HT-29 (cell line): Measurements from ENCODE around the gene CFI. TPM values are rescaled to one million over a fixed set of nuclear protein-coding genes. Genes with fewer than 3 reads are reported as not detected.

Experiments used
- DNase-seq: peaks from one replicate; pipeline ENCODE4 v3.0.0-alpha.2; 2015; ENCODE audit warnings: low spot score
- total RNA-seq: library from RNA; depleted of rRNA; stranded (reverse); fragments of >200 nt; shearing (Covaris generic); gene quantifications from 2 replicates; pipeline ENCODE4 v1.2.3, GENCODE V29; 2014

The CFI gene
- total RNA-seq, 1 experiment from 2014 or later, result 0.20 TPM

DNA sequence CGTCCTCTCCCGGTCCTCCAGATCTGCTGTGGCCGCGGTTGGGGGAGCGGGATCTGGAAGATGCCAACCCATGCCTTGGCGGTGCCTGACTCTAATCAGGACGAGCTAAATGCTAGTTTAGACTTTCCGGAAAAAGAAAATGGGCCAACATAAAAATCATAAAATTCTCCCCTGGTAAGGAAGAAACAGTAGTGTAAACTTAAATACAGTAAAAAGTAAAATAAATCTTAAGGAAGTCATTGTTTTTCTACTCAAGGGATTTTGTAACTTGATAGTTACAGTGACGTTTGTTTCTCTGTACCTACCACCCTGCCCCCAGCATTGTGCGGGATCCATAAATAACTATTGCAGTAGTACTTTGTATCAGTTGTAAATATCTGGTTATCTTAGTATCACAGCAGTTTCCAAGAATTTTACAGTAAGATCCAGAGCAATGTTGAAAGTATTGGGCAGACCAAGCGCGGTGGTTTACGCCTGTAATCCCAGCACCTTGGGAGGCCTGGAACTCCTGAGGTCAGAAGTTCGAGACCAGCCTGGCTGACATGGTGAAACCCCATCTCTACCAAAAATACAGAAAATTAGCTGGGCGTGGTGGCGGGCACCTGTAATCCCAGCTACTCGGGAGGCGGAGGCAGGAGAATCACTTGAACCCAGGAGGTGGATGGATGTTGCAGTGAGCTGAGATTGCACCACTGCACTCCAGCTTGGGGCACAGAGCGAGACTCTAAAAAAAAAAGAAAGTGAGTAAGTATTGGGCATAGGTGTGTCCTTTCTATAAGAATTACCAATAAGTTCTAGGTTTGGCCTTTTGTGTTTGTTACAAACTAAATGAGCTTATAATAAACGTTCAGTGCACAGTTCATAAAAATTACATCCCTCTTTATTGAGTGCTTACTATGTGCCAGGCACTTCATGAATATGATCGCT, 70.9 kb downstream of the CFI start:
- DNase-seq, result no peak

DNA sequence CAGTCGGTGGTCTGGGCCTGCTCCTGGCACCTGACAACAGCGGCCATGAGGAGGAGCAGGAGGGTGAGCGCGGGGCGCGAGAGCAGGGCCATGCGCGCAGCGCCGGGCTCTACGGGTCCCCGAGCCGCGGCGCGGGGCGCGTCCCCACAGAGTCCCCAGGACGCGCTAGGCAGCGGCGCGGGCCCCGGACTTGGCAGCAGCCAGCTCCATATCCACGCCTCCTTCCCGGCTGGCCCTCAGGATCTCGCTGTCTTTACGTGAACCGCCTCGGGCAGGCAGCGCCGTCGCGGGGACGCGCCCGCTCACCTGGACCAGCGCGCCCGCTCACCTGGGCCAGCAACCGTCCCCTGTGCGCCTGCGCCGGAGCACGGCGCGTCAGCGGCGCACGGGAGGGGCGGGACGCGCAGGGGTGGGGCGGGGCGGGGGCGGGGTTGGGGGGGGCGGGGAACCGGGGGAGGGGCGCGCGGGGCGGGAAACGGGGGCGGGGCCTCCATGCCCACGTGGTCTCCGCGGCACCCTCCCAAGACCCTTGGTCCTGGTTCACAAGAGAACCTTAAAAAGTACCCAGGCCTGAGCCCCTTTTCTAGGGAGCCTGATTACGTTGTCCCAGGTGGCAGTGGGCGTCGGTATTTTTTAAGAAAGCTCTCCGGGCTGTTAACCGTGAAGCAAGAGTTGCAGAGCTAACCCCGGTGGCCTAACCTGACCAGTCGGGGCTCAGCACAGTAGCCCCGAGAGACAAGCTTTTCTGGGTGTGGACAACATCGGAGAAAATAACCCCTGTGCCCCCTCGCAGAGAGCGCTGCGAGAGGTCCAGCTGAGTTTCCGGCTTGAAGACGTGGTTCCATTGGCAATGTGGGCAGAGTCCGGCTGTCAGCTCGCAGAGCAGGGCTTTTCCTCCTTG, 71.8 kb downstream of the CFI start, which contains the start of gene PLA2G12A:
PLA2G12A (minus strand) TSS at position 353 of the 901 bp plus-strand sequence; CDS start at position 92, 261 bp downstream.
- DNase-seq, result peak; percentile 92

DNA sequence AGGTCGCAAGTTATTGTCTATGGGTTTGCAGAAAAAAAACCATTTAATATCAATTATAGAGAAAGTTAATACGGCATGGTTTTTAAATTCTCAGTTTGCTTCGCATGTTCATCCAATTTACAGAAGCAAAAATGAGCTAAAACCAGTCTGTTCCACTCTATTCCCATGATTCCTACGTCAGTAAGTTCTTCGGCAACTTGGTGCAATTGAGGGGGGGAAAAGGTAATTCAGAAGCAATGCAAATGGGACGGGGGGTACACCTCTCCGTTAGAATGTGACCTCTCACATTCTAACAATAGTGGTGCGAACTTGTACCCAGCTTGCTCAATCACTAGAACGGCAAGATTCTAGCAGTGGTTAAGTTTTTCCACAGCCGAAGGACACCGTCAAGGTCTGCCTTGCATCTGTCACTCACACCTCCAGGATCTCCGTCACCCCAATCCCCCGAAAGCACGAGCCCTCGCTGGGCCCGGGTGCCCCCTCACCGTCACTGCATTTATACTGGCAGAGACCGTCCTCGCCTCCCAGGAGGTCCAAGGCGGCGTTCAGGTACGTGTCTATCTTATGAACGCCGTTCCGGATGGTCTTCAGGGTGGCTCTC, 72.6 kb downstream of the CFI start:
- peak; percentile 58 for DNase-seq

DNA sequence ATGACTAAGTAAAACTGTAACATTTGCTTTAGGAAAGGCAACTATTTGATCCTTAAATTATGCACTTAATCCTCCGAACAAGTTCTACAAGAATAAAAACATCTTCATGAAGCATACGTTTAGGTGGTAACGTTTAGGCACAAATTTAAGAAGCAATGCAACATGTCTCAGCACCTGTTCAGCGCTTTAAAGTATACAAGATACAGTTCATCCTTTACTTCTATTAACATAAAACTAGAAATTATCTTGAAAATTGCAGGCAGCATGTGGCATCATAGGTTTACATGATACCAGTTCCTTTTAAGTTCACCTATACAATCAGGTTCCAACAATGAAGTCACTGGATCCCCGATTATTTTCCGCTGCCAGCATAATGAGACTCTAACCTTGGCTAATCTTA, 73.4 kb downstream of the CFI start:
- DNase-seq, result peak; percentile 38

DNA sequence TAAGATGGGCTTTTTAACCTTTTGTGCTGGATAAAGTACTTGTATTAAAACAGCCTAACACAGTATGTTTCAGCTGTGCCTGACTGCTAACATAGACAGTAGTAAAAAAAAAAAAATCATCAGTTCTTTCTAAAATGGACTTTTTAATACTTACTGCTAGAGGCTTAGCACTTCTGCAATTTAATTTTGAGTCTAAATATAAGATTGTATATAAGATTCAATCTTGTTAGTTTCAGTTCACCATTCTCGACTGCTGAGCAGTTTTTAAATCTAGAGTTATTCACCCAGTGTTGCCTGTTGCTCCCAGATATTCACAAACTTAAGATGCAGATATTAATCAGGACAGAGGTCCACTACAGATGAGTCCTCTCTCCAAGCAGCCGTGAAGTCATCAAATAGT, 78.7 kb downstream of the CFI start:
- DNase-seq, result no peak

DNA sequence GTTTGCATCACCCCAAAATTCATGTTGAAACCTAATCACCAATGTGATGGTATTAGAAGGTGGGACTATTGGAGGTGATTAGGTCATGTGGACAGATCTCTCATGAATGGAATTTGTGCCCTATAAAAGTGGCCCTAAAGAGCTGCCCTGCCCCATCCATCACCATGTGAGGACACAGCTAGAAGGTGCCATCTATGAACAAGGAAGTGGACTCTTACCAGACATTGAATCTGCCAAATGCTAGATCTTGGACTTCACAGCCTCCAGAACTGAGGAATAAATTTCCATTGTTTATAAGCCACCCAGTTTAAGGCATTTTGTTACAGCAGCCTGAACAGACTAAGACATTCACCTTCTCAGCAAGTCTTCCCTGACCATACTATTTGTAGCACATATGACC, 79.4 kb downstream of the CFI start:
- no peak for DNase-seq

DNA sequence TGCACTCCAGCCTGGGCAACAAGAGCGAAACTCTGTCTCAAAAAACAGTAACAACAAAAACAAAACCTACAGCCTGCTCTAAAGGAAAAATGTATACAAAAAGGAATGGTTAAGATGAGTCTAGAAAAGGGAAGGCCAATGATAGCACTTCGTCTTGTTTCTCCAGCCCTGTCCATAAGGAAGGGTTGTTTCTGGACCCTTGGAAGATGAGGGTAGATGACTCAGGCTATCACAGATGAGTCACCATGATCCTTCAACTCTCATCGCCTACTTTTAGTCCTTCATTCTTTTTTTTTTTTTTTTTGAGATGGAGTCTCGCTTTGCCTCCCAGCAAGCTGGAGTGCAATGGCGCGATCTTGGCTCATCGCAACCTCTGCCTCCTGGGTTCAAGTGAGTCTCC, 80.8 kb downstream of the CFI start:
- no peak for DNase-seq

DNA sequence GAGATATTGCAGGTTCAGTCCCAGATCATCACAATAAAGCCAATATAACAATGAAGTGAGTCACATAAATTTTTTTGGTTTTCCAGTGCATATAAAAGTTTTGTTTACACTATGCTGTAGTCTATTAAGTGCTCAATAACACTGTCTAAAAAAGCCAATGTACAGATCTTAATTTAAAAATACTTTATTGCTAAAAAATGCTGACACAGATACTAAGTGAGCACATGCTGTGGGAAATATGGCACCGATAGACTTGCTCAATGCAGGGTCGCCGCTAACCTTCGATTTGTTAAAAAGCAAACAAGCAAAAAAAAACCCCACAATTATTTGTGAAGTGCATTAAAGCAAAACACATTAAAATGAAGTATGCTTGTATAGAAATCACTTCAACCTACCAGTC, 82.2 kb downstream of the CFI start:
- no peak for DNase-seq

DNA sequence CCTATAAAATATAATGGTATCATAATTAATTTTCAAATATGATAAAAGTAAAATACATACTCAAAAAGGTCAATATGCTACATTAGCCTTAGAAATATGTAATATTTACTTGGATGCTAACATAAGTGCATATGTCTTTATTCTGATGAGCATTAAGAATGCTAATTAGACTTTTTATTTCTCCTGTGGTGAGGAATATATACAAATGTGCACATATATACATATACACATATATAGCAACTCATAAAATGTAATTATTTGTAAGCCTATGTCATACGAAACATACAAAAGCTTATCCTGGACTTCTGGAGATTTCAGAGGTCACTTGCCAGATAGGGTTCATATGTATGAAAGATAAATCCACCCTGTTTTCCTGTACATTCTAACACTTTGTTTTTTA, 83.0 kb downstream of the CFI start:
- DNase-seq, result no peak

DNA sequence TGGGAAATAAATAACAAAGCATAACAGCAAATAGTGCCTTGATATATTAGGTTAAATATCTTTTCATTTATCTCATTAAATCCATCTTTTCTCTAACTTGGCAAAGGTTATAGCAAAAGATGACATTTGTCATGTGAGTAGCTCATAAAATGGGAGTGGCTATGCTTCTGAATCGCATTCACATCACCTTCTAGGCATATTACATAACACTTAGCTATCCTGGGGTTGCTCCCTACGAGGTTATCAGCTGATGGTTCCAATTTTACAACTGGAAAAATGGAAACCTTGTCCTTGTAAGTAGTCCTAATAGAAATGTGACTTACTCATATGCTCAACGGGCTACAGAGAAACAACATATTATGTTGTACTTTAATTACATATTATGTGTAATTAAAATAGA, 88.3 kb downstream of the CFI start:
- no peak for DNase-seq

DNA sequence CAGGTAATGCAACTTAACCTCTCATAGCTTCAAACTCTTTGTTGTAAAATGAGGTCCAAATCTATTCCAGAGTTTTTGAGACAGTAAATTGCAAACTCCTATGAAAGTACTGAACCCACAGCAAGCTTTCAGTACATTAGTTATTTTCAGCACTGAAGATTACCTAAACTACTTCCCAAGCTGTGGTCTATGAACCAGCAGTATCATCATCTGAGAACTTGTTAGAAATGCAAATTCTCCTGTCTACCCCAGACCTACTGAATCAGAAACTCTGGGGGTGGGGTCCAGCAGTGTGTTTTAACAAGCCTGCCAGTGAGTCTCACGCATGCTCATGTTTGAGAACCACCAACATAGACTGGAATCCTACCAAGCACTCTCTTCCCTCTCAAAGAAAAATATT, 92.8 kb downstream of the CFI start:
- no peak for DNase-seq

DNA sequence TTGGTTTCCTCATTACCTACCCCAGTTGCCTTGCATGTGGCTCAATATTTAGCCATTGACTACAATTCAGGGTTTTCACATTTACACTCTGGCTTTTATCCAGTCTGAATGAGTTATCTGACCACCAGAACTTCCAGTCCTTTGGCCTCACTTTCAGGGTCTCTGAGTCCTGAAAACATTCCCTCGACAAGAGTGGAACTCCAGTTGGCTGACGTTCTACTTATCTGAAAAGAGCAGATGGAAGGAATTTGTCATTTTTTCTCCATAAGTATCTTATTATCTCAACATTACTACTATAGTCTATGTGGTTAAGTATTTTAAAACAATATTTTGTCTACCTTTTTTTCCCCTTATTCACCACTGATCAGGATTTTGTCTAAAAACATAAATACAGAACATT, 93.4 kb downstream of the CFI start:
- no peak for DNase-seq

DNA sequence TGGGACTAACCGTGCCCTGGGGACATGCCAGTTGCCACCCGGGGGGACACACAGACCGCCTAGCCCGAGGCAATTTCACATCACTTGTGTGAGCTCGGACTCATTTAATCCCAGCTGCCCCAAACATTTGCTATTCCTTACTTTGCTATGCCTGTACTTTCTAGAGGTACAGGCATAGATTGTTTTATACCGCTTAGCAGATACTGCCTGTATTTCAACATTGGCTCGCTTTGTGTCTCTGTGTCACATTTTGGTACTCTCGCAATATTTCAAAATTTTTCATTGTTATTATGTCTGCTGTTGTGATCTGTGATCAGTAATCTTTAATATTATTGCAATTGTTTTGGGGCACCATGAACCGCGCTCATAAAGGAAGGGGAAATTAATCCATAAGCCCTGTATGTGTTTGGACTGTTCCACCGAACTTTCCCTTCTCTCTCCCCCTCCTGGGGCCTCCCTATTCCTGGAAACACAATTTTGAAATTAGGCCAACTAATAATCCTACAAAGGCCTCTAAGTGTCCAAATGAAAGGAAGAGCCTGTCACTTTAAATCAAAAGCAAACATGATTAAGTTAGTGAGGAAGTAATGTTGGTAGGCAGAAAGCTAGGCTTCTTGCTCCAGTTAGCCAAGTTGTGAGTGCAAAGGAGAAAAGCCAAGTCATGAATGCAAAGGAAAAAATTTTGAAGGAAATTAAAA, 98.0 kb downstream of the CFI start:
- DNase-seq, result peak; percentile 52

DNA sequence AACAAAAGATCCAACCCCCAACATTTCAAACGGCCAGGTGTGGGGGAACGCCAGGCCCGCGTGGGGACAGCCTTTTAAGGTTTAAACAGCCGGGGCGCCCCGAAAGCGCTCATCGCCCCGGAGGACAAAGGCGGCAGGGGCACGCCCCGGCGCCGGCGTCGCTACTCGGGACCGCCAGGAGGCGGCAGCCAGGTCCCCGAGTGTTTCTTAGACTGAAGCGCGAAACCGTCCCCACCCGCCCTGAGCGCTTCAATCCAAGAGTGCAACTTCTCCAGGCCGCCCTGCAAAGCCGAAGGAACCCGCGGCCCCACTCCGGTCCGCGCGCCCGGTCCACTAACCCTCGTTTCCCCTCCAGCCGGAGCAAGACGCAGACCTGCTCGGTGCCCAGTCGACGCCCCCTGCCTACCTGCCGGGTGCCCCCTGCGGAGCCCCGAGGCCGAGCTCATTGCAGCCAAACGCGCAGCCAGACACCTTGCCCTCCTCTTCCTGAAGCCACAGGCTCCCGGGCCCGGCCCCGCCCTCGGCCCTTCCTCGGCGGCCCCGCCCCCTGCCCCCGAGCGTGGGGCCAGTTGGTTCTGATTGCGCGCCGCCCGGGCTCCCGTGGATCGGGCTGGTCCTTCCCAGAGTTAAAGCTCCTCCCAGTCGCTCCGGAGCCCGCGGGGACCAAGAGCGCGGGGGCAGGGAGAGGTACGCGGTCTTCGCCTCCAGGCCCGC, 98.7 kb downstream of the CFI start, which contains the start of gene CASP6:
CASP6 (minus strand) TSS at position 496 of the 714 bp plus-strand sequence; CDS start at position 446, 50 bp downstream.
- DNase-seq, result peak; percentile 87

DNA sequence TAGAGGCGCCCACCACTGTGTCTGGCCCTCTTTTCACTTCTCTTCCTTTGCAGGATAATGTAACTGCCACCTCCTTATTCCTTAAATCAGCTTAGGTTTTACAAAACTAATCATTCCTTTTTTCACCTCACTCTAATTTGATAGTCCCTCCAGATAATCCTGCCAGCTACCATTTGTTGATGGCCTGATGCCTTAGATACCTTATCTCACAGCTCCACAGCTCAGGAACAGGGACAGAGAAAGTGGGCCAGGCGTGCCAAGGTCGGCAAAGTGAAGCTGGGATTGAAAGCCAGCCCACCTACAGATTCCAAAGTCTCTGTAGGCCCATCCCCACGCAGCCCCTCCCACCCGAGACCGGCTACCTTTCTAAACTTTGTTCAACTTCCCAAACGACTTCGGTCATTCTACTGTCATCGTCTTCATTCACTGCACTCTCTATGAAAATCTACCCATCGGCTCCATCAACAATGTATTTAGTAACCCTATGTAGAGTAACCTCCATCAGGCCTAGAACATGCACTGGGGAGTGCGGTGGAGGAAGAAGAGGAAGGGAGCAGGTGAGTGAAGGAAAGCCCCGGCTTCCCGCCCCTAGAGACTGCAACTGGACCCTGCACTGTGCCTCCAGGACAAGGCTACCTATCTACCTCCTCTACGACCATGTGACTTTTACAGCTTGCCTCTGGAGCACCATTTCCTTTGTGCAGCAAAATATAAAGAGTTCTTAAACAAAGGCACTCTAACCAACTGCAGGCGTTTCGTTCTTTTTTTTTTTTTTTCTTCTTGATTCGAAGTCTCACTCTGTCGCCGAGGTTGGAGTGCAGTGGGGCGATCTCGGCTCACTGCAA, 100.0 kb downstream of the CFI start:
- peak; percentile 24 for DNase-seq

DNA sequence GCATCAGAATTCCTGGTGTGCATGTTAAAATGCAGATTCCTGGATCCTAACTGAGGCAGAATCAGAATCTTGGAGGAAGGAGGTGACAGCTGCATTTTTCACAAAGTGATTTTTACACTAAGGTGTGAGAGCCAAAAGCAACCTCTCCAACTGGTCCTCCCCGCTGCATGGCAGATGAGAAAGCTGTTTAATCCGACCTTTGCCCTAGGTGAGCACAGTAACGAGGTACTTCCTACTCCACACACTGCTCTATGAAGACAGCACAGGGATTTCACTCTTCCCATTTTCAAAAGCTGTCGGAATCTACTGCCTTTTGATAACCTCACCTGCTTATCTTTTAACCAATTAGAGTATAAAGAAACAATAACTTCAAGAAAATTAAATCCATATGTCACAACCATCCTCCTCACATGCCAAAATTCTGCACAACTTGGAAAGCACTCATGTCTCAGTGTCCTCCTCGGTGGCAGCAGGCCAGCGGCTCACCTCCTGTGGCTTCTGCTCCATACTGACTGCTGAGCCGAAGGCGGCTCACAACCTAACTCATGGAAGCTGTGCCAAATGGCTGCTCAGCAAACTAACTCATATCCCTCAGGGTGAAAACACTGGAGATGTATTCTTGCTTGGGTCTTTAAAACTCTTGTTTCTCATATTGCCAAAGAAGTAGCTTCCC, 102.1 kb downstream of the CFI start:
- DNase-seq, result no peak

DNA sequence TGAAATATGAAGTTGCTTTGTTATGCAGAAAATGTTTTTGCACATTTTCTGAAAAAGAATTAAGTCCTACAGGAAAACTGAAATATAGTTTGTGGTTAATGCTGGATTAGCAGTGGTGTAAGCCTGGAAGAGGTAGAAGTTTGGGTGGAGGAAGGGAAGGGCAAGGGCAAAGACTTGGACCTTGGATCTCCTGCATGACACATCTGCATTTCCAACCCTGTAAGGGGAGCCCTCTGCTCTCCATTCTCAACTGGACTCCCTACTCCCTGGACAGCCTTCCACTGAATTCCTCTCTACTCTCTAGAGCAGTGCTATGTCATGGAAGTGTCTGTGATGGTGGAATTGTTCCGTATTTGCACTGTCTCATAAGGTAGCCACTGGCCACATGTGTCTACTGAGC, 103.1 kb downstream of the CFI start:
- DNase-seq, result no peak

DNA sequence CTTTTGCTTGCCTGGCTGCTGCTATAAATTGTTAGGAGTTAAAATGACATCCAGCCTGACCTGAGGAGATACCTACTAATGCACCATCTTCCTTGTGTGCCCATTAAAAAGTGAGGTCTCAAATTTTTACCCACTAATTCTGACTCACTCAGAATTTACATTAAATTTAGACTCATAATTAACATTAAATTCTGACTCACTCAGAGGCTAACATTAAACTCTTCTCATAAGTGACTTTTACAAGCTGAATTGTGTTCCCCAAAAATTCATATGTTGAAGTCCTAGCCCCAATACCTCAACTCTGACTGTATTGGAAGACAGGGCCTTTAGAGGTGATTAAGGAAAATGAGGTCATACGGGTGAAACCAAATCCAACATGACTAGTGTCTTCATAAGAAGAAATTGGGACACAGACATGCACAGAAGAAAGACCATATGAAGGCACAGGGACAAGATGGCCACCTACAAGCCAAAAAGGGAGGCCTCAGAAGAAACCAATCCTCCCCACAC, 110.3 kb downstream of the CFI start:
- no peak for DNase-seq
